Articular chondrocyte of knee joint (primary cell): ENCODE measurements around the gene POLE4. TPM values are rescaled to one million over a fixed set of nuclear protein-coding genes. Genes with fewer than 3 reads are reported as not detected.

Experiments used
- total RNA-seq: library from RNA; depleted of rRNA; stranded (reverse); fragments of >200 nt; gene quantifications from 2 replicates; pipeline ENCODE4 v1.2.3, GENCODE V29; 2012

Gene POLE4, protein sequence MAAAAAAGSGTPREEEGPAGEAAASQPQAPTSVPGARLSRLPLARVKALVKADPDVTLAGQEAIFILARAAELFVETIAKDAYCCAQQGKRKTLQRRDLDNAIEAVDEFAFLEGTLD
- 16.1 and 17.3 TPM in 2 replicates for total RNA-seq

DNA sequence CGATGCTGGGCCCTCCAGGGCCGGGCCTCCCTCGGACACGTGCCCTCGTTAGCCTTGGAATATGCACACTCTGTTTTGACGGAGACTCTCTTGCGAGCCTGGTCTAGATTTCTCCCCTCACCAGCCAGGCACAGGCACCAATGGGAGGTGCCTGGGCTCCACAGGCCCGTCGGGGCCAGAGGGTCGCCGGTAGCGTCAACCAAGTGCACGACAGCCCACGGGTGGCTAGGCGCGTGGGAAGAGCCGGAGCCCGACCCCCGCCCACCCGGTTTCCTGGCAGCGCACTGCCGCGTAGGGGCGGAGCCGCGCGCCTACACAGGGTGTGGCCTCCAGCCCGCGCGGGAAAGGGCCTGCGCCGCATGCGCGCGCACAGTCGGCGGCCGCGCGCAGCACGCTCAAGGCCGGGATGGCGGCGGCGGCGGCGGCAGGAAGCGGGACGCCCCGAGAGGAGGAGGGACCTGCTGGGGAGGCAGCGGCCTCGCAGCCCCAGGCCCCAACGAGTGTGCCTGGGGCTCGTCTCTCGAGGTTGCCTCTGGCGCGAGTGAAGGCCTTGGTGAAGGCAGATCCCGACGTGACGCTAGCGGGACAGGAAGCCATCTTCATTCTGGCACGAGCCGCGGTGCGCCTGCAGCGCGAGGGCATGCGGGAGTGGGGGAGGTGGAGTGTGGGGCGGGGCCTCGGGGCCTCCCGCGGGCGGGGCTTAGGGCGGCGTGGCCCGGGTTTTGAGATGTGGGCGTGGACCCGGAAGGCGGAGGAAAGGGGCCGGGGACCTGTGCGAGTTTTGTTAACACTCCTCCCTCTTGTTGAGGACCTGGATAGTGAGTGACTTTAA lies at the start of gene POLE4:
Gene POLE4 (plus strand): TSS at position 370 of the 832 bp plus-strand sequence. CDS start 37 bp downstream, at position 407.

Other genes starting within 250 kb of the POLE4 start
- gene HK2, start 124.5 kb upstream of the POLE4 start, total RNA-seq, result 31.9 and 37.1 TPM in 2 replicates
- 0.11 TPM in 1 of 2 replicates, not detected in the other for gene TACR1, start 240.9 kb downstream of the POLE4 start, total RNA-seq